Measurements from ENCODE around the gene FLG2.
"Not testable (repeated sequence)": the region's sequence is repeated elsewhere in the genome, so short reads cannot be mapped to it uniquely, and the experiment has no call there.

FLG2 gene

DNA sequence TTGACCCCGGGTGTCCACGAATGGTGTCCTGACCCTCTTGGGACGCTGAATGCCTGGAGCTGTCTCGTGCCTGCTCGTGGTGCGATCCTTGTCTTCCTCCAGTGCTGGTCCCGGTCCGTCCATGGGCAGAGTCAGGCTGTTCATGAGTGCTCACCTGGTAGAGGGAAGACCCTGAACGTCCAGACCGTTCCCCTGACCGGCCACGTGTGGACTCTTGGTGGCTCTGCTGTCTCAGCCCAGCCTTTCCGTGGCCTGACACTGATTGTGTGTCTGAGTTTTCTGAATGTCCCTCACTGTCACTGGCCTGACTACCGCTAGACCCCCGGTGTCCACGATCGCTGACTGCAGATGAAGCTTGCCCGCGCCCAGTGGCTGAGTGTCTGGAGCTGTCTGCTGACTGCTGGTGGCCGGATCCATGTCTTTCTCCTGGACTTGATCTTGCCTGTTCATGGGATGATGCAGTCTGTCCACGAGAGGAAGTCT lies 46.4 kb downstream of the FLG2 start:
- no peak for DNase-seq (ENCODE audit: low read depth in 2 of 2)

GRCh38 chr1:152312169-152312568 lies 47.6 kb downstream of the FLG2 start:
- not testable (repeated sequence) for DNase-seq (ENCODE audit: low read depth in 2 of 2)

DNA sequence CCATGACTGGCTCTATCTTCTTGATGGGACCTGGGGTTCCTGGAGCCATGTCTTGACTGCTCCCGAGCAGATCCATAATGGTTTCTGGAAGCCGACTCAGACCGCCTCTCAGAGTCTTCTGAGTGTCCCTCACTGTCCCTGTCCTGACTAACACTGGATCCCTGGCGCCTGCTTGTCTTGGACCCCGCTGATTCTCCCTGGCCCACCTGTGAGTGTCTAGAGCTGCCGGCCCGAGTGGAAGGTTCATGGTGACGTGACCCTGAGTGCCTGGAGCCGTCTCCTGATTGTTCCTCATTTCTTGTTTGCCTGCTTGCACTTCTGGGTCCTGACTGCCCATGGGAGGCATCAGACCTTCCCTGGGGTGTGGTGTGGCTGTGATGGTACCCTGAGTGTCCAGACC lies 49.9 kb downstream of the FLG2 start:
- DNase-seq (ENCODE audit: low read depth in 2 of 2) = no peak

DNA sequence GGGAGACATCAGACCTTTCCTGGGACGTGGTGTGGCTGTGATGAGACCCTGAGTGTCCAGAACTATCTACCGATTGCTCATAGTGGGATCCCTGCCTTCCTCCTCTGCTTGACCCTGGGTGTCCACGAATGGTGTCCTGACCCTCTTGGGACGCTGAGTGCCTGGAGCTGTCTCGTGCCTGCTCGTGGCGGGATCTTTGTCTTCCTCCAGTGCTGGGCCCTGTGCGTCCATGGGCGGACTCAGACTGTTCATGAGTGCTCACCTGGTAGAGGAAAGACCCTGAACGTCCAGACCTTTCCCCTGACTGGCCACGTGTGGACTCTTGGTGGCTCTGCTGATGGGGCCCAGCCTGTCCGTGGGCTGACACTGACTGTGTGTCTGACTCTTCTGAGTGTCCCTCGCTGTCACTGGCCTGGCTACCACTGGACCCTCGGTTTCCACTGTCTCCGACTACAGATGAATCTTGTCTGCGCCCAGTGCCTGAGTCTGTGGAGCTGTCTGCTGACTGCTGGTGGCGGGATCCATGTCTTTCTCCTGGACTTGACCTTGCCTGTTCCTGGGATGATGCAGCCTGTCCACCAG lies 50.4 kb downstream of the FLG2 start:
- not testable (repeated sequence) for DNase-seq (ENCODE audit: low read depth in 2 of 2)

DNA sequence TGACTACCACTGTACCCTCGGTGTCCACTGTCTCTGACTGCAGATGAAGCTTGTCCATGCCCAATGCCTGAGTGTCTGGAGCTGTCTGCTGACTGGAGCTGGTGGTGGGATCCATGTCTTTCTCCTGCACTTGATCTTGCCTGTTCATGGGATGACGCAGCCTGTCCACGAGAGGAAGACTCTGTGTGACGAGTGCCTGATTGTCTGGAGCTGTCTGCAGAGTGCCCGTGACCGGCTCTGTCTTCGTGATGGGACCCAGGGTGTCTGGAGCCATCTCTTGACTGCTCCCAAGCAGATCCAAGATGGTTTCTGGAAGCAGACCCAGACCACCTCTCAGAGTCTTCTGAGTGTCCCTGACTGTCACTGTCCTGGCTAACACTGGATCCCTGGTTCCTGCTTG lies 51.0 kb downstream of the FLG2 start:
- not testable (repeated sequence) for DNase-seq (ENCODE audit: low read depth in 2 of 2)

DNA sequence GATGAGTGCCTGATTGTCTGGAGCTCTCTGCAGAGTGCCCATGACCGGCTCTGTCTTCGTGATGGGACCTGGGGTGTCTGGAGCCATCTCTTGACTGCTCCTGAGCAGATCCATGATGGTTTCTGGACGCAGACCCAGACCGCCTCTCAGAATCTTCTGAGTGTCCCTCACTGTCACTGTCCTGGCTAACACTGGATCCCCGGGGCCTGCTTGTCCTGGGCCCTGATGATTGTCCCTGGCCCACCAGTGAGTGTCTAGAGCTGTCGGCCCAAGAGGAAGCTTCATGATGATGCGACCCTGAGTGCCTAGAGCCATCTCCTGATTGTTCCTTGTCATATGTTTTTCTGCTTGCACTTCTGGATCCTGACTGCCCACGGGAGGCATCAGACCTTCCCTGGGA lies 51.8 kb downstream of the FLG2 start:
- DNase-seq (ENCODE audit: low read depth in 2 of 2) = not testable (repeated sequence)

- DNase-seq (ENCODE audit: low read depth in 2 of 2) = not testable (repeated sequence)
These were observed 53.7 kb downstream of the FLG2 start for GRCh38 chr1:152306123-152306522.

- DNase-seq (ENCODE audit: low read depth in 2 of 2) = not testable (repeated sequence)
These were observed 55.0 kb downstream of the FLG2 start for GRCh38 chr1:152304773-152305172.

GRCh38 chr1:152303139-152303872 lies 56.5 kb downstream of the FLG2 start:
- not testable (repeated sequence) for DNase-seq (ENCODE audit: low read depth in 2 of 2)
